ENCODE measurements around the gene C1orf159. TPM values are rescaled to one million over a fixed set of nuclear protein-coding genes. Genes with fewer than 3 reads are reported as not detected.
"Not testable (repeated sequence)": the region's sequence is repeated elsewhere in the genome, so short reads cannot be mapped to it uniquely, and the experiment has no call there.

The C1orf159 gene
- total RNA-seq, 1 donor from 2014 or later, result 20.2 TPM

DNA sequence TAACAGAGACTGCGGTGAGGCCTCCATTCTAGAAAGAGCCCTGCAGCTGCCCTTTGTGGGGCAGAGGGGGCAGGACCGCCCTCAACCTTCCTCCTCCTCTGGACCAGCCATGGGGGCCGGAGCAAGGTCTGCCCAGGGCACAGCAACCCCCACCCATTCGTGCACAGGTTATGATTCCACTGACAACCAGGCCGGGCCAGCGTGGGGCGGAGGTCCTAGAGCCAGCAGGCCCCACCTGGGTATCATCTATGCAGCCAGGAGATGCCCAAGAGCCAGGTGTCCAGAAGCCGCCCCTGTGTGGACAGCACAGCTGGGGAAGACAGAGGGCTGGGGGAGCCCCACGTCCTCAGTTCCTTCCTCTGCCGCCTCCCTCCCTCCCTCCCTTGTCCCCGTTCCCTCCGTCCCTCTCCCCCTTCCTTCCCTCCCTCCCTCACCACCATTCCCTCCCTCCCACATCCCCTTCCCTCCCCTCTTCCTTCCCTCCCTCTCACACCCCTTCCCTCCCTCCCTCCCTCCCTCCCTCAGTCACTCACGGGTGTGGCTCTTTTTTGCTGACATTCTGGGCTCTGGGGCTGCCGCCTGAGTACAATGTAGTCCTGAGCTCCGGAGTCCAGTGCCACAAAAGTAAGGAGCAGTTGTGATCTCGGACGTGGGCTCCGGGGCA is 54.1 kb downstream of the C1orf159 start:
- TF ChIP-seq, protein P1, sequence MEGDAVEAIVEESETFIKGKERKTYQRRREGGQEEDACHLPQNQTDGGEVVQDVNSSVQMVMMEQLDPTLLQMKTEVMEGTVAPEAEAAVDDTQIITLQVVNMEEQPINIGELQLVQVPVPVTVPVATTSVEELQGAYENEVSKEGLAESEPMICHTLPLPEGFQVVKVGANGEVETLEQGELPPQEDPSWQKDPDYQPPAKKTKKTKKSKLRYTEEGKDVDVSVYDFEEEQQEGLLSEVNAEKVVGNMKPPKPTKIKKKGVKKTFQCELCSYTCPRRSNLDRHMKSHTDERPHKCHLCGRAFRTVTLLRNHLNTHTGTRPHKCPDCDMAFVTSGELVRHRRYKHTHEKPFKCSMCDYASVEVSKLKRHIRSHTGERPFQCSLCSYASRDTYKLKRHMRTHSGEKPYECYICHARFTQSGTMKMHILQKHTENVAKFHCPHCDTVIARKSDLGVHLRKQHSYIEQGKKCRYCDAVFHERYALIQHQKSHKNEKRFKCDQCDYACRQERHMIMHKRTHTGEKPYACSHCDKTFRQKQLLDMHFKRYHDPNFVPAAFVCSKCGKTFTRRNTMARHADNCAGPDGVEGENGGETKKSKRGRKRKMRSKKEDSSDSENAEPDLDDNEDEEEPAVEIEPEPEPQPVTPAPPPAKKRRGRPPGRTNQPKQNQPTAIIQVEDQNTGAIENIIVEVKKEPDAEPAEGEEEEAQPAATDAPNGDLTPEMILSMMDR (conservative IDR thresholded peaks at IDR 0.05; ENCODE audit: low read depth, low read length), result no peak
- H3K4me3 ChIP-seq (ENCODE audit: low read depth, low read length), result peak overlapping the region; percentile 11
- no peak for DNase-seq (ENCODE audit: low read depth)

DNA sequence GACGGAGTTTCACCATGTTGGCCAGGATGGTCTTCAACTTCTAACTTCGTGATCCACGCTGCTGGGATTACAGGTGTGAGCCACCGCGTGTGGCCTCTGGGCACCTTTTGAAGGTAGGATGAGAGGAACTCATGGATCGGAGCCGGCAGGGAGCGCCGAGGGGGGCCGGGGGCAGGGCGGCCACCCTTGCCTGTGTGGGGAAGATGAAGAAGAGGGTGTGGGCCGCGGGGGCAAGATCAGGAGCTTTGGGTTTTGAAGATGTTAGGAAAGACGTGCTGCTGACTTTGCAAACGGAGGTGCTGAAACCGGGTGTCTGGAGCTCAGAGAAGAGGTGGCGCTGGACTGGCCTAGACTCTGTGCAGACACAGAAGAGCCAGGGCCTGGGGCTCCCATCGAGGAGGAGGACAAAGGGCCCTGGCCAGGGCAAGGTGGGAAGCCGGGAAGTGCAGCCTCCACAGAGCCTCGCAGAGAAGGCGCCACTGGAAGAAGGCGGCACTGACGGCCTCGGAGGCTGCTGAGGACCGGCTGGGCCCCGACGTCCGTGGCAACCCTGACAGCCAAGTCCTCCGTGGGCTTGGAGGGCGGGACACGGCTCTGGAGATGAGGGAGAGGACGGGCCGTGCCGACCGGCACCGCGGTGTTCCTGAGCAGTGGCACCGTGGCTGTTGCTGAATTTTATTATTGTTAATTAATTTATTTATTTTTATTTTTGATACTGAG is 55.4 kb downstream of the C1orf159 start:
- DNase-seq (ENCODE audit: low read depth), result no peak
- peak overlapping the region; percentile 80 for H3K4me3 ChIP-seq (ENCODE audit: low read depth, low read length)
- TF ChIP-seq, protein P1 (conservative IDR thresholded peaks at IDR 0.05; ENCODE audit: low read depth, low read length), result no peak

DNA sequence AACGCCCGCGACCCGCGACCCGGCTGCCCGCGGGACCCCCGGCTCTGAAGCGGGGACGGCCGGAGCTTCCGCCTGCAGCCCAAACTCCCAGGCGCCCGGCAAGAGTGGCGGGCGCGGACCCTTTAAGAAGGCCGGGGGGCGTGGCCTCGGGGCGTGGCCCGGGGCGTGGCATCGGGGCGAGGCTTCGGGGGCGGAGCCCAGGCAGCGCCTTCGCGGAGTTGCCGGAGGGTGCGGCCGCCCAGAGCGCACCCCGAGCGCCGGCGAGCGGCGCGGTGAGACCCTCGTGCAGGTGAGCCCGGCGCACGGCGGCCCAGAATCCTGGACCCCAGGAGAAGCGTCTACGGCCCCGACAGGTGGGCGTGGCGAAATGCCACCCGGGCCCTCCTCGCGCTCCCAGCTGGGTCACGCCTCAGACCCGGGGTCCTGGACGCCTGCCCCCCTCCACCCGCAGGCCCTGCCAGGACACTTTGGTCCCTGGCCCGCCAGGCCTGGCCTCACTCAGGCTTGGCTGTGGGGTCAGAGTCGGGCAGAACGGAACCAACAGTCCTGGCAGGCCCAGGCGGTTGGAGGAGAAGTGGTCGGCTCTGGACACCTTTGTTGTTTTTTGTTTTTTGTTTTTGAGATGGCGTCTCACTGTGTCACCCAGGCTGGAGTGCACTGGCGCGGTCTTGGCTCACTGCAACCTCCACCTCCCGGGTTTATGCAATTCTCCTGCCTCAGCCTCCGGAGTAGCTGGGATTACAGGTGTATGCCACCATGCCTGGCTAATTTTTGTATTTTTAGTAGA is 56.2 kb downstream of the C1orf159 start:
- H3K4me3 ChIP-seq (ENCODE audit: low read depth, low read length), result peak overlapping the region; percentile 80
- TF ChIP-seq, protein P1 (conservative IDR thresholded peaks at IDR 0.05; ENCODE audit: low read depth, low read length), result no peak
- DNase-seq (ENCODE audit: low read depth), result no peak

DNA sequence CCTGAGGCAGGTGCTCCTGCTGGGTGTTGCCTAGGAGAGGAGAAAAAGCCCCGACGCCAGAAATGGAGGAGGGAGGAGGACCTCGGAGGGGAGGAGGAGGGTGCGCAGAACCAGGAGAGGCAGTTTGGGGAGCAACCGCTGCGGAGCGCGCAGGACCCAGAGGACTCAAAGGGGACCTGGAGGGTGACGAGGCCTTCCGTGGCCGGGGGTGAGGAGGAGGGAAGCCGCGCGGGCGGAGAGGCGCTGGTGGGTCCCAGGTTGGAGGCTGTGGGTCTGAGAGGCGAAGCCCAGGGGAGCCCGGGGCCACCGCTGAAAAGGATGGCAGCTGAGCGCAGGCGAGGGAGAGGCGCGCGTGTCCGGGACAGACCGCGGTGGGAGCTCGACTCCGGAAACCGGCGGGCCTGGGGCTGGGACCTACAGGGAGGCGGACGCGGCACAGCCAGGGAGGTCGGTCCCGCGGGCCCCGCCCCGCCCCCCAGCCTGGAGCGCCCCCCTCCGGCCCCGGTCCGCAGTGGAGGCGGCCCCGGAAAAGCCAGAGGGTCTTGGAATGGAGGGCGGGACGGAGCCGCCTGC is 56.9 kb downstream of the C1orf159 start:
- DNase-seq (ENCODE audit: low read depth), result no peak
- TF ChIP-seq, protein P1 (conservative IDR thresholded peaks at IDR 0.05; ENCODE audit: low read depth, low read length), result peak; percentile 34
- peak overlapping the region; percentile 80 for H3K4me3 ChIP-seq (ENCODE audit: low read depth, low read length)

DNA sequence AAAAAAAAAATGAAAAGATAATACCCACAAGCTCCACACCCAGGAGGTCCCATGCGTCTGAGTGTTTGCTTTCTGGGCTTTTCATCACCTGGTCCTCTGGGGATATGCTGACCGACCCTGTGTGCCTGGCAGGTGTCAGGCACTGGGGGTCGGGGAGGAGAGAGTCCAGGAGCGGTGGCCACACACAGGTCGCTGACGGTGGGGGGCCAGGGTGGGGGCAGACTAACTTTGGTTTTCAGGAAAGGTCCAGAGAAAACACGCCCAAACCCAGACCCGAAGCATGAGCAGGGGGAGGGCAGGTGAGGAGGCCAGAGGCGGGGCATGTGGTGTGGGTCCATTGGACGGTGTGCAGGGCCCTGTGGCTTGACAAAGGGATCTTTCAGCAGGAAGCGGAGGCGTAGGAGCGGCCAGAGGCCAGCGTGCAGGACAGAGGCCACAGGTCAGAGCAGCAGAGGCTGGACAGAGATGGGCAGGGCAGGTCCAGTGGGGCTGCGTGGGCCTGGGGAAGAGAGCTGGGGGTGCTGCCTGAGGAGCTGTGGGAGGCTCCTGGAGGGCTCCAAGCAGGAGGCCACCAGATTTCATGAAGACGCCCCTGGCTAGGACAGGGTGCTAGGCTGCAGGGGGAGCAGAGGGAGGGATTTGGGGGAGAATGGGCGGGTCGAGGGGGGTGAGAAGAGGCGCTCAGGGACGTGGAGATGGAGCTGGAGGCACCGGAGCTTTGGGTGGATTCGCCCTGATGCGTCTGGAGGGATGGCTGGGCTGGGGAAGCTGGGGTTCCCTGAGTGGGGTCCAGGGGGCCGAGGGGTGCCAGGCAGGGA is 57.6 kb downstream of the C1orf159 start:
- TF ChIP-seq, protein P1 (conservative IDR thresholded peaks at IDR 0.05; ENCODE audit: low read depth, low read length), result no peak
- H3K4me3 ChIP-seq (ENCODE audit: low read depth, low read length), result peak overlapping the region; percentile 80
- DNase-seq (ENCODE audit: low read depth), result no peak

DNA sequence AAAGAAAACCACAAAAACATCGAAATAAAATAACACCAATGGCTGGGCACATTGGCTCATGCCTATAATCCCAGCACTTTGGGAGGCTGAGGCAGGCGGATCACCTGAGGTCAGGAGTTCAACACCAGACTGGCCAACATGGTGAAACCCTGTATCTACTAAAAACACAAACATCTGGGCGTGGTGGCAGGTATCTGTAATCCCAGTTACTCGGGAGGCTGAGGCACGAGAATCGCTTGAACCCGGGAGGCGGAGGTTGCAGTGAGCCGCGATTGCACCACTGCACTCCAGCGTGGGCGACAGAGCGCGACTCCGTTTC is 58.2 kb downstream of the C1orf159 start:
- not testable (repeated sequence) for H3K4me3 ChIP-seq (ENCODE audit: low read depth, low read length); DNase-seq (ENCODE audit: low read depth)
